ENCODE data around the gene SLC22A12. TPM values are rescaled to one million over a fixed set of nuclear protein-coding genes. Genes with fewer than 3 reads are reported as not detected.
"Not testable (repeated sequence)": the region's sequence is repeated elsewhere in the genome, so short reads cannot be mapped to it uniquely, and the experiment has no call there.

SLC22A12 gene
- polyA plus RNA-seq, 3 donors, result 3.4 to 4.0 (median 3.6) TPM

DNA sequence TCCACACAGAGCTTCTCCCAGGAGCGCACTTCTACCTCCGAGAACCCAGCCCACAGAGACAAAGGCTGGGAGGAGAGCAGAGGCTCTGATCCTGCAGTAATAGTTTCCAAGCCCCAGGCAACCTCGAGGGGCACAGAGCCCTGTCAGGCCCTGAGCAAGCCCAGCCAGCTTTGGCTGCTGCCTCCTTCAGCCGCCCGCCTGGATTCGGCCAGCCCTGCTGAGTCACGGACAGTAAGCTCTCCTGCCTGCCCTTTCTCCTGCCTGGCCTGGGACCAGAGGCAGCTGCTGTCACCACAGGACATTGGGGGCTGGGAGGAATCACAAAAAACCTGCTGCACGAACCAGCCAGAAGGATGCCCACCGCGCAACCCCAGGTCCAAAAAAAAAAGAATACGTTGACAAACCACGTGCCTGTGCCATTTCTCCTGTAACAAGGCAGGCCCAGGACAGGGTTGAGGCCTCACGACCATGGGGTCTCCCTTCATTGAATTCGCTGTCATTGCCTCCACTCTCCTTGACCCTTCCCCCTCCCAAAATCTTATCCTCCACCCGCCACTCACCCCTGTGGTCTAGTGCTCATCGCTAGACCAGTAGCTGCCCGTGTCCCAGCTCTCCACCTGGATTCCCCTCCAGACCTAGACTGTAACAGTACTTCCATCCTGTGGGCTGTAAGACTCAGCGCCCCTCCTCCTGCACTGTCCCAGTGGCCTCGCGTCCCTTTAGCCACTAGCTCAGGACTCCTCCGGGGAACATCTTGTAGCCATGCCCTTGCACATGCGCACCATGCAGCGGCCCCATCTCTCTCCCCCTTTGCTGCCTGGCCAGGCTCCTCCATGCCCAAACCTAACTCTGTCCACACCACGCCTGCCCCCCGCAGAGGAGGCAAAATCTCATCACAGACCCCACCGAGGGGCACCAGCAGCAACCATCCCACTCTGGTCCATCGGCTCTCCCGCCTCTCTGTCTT, 7.4 kb upstream of the SLC22A12 start:
- DNase-seq (ENCODE audit: low read depth in 3 of 3, low spot score in 2 of 3), result no peak

GRCh38 chr11:64585150-64585549, 5.9 kb upstream of the SLC22A12 start:
- DNase-seq (ENCODE audit: low read depth in 3 of 3, low spot score in 2 of 3), result no peak

- no peak for DNase-seq (ENCODE audit: low read depth in 3 of 3, low spot score in 2 of 3)
Observed at GRCh38 chr11:64586366-64586765, 4.7 kb upstream of the SLC22A12 start.

GRCh38 chr11:64588701-64589100, 2.3 kb upstream of the SLC22A12 start:
- no peak for DNase-seq (ENCODE audit: low read depth in 3 of 3, low spot score in 2 of 3)

DNA sequence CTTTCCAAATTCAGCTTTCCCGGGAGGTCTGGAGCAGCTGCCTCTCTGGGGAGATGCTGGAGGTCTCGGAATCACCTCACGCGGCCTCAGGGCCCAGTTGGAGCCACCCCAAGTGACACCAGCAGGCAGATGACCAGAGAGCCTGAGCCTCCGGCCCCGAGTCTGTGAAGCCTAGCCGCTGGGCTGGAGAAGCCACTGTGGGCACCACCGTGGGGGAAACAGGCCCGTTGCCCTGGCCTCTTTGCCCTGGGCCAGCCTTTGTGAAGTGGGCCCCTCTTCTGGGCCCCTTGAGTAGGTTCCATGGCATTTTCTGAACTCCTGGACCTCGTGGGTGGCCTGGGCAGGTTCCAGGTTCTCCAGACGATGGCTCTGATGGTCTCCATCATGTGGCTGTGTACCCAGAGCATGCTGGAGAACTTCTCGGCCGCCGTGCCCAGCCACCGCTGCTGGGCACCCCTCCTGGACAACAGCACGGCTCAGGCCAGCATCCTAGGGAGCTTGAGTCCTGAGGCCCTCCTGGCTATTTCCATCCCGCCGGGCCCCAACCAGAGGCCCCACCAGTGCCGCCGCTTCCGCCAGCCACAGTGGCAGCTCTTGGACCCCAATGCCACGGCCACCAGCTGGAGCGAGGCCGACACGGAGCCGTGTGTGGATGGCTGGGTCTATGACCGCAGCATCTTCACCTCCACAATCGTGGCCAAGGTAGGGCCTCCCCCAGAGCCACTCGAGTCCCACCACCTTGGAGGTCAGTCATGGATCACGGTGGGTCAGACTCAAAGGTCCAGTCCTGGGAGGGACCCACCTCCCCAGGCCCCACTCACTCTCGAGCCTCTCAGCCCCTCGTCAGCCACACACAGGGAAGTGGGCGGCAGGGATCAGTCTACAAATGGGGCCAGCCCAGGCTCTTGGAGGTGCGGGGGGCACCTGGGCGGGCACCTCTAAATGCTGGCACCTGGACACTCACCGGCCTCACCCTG, 525 bp downstream of the SLC22A12 start:
- no peak for DNase-seq (ENCODE audit: low read depth in 3 of 3, low spot score in 2 of 3)

- no peak for DNase-seq (ENCODE audit: low read depth in 3 of 3, low spot score in 2 of 3)
Observed at GRCh38 chr11:64592234-64592615, 1.2 kb downstream of the SLC22A12 start.

GRCh38 chr11:64592656-64593055, 1.6 kb downstream of the SLC22A12 start:
- DNase-seq (ENCODE audit: low read depth in 3 of 3, low spot score in 2 of 3), result no peak

DNA sequence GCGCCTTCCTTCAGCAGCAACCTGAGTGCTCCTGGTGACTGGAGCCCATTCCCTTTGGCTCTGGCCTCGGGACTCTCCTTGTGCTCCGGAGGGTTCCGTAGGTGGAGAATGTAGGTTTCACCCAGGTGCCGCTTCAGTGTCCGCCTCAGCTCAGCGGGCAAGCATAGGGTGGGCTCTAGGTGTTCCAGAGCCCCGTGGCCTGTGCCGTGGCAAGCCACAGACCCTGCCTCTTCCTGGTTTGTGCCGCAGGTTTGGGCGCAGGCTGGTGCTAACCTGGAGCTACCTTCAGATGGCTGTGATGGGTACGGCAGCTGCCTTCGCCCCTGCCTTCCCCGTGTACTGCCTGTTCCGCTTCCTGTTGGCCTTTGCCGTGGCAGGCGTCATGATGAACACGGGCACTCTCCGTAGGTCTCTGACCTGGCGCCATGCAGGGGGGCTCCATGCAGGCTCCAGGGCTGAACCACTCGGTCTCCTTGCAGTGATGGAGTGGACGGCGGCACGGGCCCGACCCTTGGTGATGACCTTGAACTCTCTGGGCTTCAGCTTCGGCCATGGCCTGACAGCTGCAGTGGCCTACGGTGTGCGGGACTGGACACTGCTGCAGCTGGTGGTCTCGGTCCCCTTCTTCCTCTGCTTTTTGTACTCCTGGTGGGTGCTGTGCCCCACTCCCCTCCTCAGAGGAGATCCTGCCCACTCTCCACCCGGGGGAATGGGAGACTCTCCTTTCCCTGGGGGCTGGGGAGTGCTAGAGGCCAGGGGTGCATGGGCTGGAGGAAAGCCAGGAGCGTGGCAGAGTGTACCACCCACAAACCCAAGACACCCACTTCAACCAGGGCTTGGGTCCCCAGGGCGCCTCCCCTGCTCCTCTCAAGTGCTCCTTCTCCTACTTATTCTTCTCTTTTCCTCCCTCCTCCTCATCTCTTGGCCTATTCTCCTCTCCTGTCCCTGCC, 2.4 kb downstream of the SLC22A12 start:
- DNase-seq (ENCODE audit: low read depth in 3 of 3, low spot score in 2 of 3), result no peak

GRCh38 chr11:64594159-64594939, 3.3 kb downstream of the SLC22A12 start:
- no peak for DNase-seq (ENCODE audit: low read depth in 3 of 3, low spot score in 2 of 3)

- not testable (repeated sequence) for DNase-seq (ENCODE audit: low read depth in 3 of 3, low spot score in 2 of 3)
Observed at GRCh38 chr11:64595922-64596321, 4.9 kb downstream of the SLC22A12 start.

DNA sequence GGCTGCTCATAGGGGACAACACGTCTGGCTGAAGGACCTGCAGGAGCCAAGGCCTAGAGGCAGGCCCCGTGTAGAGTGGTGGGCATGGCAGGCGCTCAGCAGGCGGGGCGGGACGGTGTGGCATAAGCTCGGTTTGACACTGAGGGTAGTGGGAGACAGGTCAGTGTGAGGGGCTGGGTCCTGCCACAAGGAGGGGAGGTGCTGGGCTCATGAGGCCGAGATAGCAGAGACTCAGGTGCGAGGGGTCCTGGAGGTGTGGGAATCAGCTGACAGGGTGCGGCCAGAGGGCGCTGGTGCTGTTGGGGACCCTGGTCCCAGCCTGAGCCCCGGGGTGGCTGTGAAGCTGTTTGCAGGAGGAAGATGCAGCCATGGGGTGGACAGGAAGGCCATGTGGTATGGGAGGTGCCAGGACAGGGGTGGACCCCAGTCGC, 6.7 kb downstream of the SLC22A12 start:
- no peak for DNase-seq (ENCODE audit: low read depth in 3 of 3, low spot score in 2 of 3)

- no peak for DNase-seq (ENCODE audit: low read depth in 3 of 3, low spot score in 2 of 3)
Observed at GRCh38 chr11:64598106-64598796, 7.2 kb downstream of the SLC22A12 start.

DNA sequence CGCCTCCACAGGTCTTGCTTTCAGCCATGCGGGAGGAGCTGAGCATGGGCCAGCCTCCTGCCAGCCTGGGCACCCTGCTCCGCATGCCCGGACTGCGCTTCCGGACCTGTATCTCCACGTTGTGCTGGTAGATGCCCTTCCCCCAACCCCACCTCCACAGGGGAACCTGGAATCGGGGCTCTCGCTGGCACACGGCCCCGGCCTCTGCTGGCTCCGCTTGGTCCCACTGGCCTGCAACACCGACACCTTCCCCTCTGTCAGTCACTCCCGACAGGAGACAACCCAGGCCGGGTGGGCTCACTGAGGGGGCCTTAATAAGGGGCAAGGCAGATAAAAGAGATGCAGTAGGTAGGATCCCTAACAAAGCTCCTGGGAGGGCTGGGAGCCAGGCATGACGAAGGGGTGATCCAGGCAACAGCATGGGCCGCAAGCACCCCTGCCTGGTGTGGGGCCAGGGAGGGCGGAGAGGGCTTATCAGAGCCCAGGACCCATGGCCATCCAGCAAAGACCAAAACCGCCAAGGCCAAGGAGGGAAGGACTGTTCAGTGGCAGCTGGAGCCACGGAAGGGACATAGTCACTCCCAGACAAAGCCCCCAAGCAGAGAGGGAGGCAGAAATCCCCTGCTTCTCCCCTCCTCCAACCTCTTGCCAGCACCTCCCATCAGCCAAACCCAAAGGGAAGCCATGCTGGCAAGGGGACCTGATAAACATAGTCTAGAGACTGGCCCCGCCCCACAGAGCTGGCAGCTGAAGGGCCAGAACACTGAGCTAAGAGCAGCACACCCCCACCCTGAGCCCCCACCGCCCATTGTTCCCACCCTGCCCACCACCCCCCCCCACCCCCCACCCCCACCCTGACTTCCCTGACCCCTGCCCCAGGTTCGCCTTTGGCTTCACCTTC, 8.0 kb downstream of the SLC22A12 start:
- no peak for DNase-seq (ENCODE audit: low read depth in 3 of 3, low spot score in 2 of 3)

- no peak for DNase-seq (ENCODE audit: low read depth in 3 of 3, low spot score in 2 of 3)
Observed at GRCh38 chr11:64599698-64600211, 8.7 kb downstream of the SLC22A12 start.

GRCh38 chr11:64600281-64600992, 9.4 kb downstream of the SLC22A12 start:
- DNase-seq (ENCODE audit: low read depth in 3 of 3, low spot score in 2 of 3), result no peak

GRCh38 chr11:64601605-64602465, 10.8 kb downstream of the SLC22A12 start:
- no peak for DNase-seq (ENCODE audit: low read depth in 3 of 3, low spot score in 2 of 3)

Data from right renal cortex interstitium (tissue), 3 donors.